Measurements from ENCODE around the gene PEF1. TPM values are rescaled to one million over a fixed set of nuclear protein-coding genes. Genes with fewer than 3 reads are reported as not detected.

PEF1 gene
- total RNA-seq, 4 donors from 2014 or later: 61.5 to 101 (median 92.9) TPM

DNA sequence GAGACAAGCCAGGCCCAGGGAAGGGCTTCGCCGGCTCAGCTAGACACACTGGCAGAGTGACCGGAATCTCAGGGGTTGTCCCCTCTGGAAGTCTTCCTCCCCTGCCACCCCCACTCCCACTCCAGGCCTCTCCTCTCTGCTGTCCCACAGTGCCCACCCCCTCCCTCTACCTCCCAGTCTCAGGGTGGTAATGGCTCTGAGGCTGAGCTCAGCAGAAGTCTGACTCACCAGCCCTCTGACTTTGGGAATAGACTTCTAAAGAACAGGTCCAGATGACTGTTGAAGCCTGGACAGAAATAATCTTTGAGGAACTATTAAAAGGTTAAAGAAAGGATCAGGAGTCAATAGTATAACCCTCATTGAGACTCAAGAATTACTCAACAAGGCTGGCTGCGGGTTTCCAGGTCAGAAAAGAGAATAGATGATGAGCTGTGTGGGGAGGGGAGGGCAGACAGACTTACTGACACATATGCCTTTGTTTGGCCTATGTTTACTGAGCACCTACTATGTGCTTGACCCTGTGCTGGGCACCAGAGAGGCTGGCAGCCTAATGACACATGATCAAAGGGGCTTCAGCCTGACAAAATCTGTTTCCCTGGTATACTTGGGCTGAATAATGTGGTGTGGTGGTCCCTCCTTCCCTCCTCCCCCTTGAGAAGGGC lies 19.0 kb downstream of the PEF1 start:
- H3K36me3 ChIP-seq: peaks cover 21 to 42% (median 32%) of the 10 kb centered on the region in 4 donors
- no peaks in the 10 kb centered on the region for H3K27me3 ChIP-seq
- 86% methylated on average over 4 of the region's 4 CpGs for WGBS
- no peaks in the 10 kb centered on the region for H3K9me3 ChIP-seq
- H3K4me3 ChIP-seq: no peak overlapping the region
- no peak for DNase-seq (ENCODE audit: extremely low spot score)
- TF ChIP-seq EP300 (IDR thresholded peaks at IDR 0.05): no peak
- TF ChIP-seq, protein P1, sequence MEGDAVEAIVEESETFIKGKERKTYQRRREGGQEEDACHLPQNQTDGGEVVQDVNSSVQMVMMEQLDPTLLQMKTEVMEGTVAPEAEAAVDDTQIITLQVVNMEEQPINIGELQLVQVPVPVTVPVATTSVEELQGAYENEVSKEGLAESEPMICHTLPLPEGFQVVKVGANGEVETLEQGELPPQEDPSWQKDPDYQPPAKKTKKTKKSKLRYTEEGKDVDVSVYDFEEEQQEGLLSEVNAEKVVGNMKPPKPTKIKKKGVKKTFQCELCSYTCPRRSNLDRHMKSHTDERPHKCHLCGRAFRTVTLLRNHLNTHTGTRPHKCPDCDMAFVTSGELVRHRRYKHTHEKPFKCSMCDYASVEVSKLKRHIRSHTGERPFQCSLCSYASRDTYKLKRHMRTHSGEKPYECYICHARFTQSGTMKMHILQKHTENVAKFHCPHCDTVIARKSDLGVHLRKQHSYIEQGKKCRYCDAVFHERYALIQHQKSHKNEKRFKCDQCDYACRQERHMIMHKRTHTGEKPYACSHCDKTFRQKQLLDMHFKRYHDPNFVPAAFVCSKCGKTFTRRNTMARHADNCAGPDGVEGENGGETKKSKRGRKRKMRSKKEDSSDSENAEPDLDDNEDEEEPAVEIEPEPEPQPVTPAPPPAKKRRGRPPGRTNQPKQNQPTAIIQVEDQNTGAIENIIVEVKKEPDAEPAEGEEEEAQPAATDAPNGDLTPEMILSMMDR (IDR thresholded peaks at IDR 0.05): no peak
- no peak for TF ChIP-seq POLR2AphosphoS5 (IDR thresholded peaks at IDR 0.05)
- no peak for TF ChIP-seq POLR2A (IDR thresholded peaks at IDR 0.05; ENCODE audit: low read depth)
- no peak overlapping the region for H3K27ac ChIP-seq (replicated peaks in 1 of 4)
- H3K4me1 ChIP-seq: peaks cover 25 to 33% (median 27%) of the 10 kb centered on the region in 4 donors
- intact Hi-C loops (cut with DNase I): no loop called here

DNA sequence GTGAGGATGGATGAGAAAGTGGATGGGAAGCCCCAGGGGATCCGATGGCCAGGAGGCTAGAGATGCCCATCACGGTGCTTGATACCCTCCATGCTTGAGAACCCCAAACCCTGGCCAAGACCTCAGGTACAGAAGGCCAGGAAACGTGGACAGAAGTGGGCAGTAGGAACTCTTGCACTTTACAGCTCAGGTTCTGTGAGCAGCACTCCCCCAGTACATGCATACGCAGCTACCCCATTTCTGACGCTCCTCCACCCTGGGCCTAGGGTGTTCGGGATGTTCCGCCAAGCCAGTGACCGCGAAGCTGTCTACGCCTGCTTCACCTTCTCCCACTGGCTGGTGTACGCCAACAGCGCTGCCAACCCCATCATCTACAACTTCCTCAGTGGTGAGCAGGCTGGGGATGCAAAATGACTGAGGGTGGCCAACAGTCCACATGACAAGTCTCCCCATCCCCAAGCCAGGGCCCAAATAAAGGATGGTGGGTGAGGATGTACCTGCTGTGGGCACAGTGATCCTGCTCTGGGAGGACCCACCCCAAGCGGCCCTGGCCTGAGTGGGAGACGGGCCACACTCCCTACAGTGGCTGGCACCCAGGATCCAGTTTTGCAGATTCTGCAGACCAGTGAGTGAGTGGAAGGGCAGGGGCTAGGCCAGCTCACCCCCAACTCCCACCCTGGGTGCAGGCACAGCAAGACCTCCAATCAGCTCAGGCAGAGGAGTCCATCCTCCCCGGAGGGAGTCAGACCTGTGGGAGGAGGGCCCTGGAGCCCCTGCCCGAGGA lies 19.8 kb downstream of the PEF1 start:
- intact Hi-C loops (cut with DNase I): no loop called here
- WGBS: 95% methylated on average over 16 of the region's 16 CpGs
- H3K4me1 ChIP-seq: peaks cover 25 to 33% (median 27%) of the 10 kb centered on the region in 4 donors

DNA sequence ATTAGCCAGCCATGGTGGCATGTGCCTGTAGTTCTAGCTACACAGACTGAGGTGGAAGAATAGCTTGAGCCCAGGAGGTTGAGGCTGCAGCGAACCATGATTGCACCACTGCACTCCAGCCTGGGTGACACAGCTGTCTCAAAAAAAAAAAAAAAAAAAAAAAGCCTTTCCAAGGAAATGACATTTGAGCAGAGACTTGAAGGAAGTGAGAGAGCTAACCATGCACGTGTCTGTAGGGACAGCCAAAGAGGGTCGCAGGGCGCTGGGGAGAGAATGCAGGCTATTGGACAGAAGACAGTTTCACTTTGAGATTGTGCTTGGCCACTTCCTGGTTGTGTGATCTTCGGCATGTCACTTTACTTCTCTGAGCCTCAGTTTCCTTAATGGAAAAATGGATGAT lies 20.4 kb downstream of the PEF1 start:
- Histone ChIP-seq H3K4me1 (peaks cover 25 to 28% (median 27%) of the 10 kb centered on the region in 4 donors), H3K4me3 (no peak overlapping the region), H3K36me3 (peaks cover 7 to 28% (median 18%) of the 10 kb centered on the region in 4 donors), H3K9me3 (no peaks in the 10 kb centered on the region), H3K27me3 (peaks cover 0 to 5% (median 0%) of the 10 kb centered on the region in 4 donors), H3K27ac (replicated peaks in 1 of 4) (no peak overlapping the region)
- WGBS: 73% methylated on average over 5 of the region's 5 CpGs
- intact Hi-C loops (cut with DNase I): no loop called here
- DNase-seq (ENCODE audit: extremely low spot score): no peak
- TF ChIP-seq POLR2A (IDR thresholded peaks at IDR 0.05; ENCODE audit: low read depth): no peak

More for the DNA sequence above, 19.8 kb downstream of the PEF1 start:
- Histone ChIP-seq H3K36me3 (peaks cover 13 to 34% (median 24%) of the 10 kb centered on the region in 4 donors), H3K27ac (replicated peaks in 1 of 4) (no peak overlapping the region), H3K4me3 (no peak overlapping the region), H3K27me3 (no peaks in the 10 kb centered on the region), H3K9me3 (no peaks in the 10 kb centered on the region)
- TF ChIP-seq POLR2A (IDR thresholded peaks at IDR 0.05; ENCODE audit: low read depth) (no peak), EP300 (IDR thresholded peaks at IDR 0.05) (no peak), POLR2AphosphoS5 (IDR thresholded peaks at IDR 0.05) (no peak)
- TF ChIP-seq, protein P1 (IDR thresholded peaks at IDR 0.05): no peak
- DNase-seq (ENCODE audit: extremely low spot score): no peak

DNA sequence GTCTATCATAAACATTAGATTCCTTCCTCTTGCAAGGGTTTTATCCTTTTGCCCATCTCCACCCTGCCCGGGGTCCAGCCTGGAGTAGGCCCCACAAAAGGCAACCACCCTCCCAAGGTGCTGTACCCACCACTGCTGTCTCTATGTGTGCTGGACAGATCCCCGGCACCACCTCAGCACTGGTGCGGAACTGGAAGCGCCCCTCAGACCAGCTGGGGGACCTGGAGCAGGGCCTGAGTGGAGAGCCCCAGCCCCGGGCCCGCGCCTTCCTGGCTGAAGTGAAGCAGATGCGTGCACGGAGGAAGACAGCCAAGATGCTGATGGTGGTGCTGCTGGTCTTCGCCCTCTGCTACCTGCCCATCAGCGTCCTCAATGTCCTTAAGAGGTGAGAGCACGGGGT lies 21.3 kb downstream of the PEF1 start:
- Histone ChIP-seq H3K4me3 (no peak overlapping the region), H3K36me3 (peaks cover 0 to 18% (median 9%) of the 10 kb centered on the region in 4 donors), H3K4me1 (peaks cover 22 to 26% (median 25%) of the 10 kb centered on the region in 4 donors), H3K27ac (replicated peaks in 1 of 4) (no peak overlapping the region), H3K9me3 (no peaks in the 10 kb centered on the region), H3K27me3 (peaks cover 0 to 14% (median under 1%) of the 10 kb centered on the region in 4 donors)
- TF ChIP-seq EP300 (IDR thresholded peaks at IDR 0.05) (no peak), POLR2AphosphoS5 (IDR thresholded peaks at IDR 0.05) (no peak), POLR2A (IDR thresholded peaks at IDR 0.05; ENCODE audit: low read depth) (no peak)
- TF ChIP-seq, protein P1 (IDR thresholded peaks at IDR 0.05): no peak
- intact Hi-C loops (cut with DNase I): no loop called here
- DNase-seq (ENCODE audit: extremely low spot score): no peak
- 90% methylated on average over 5 of the region's 12 CpGs for WGBS
